ENCODE data around the gene TMEM238L.

TMEM238L gene

GRCh38 chr17:10772425-10773380 lies 31.2 kb downstream of the TMEM238L start:
- no peak for DNase-seq

GRCh38 chr17:10771148-10771547 lies 32.8 kb downstream of the TMEM238L start:
- no peak for DNase-seq

DNA sequence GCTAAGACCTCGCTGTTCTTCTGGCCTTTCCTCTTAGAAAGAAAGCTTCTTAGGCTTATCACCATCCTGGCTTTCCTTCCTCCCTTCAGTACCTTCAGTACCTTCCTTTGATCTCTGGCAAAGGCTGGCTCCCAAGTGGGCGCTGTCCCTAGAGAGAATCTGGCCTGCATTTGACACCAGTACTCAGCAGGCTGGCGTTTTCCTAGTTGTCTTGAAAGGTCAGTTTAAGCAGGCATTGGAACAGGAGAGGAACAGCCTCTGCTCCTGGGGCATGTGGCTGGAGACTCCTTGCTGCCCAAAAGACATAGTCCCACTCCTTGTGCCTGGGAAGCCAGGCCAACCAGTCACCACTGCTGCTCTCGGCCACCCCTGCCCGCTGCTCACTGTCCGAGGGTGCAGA lies 34.1 kb downstream of the TMEM238L start:
- no peak for DNase-seq

- no peak for DNase-seq
These were observed 35.1 kb downstream of the TMEM238L start for GRCh38 chr17:10768750-10769251.

GRCh38 chr17:10767232-10767631 lies 36.7 kb downstream of the TMEM238L start:
- no peak for DNase-seq

GRCh38 chr17:10762037-10762436 lies 41.9 kb downstream of the TMEM238L start:
- no peak for DNase-seq

- no peak for DNase-seq
These were observed 42.6 kb downstream of the TMEM238L start for GRCh38 chr17:10761281-10761680.

DNA sequence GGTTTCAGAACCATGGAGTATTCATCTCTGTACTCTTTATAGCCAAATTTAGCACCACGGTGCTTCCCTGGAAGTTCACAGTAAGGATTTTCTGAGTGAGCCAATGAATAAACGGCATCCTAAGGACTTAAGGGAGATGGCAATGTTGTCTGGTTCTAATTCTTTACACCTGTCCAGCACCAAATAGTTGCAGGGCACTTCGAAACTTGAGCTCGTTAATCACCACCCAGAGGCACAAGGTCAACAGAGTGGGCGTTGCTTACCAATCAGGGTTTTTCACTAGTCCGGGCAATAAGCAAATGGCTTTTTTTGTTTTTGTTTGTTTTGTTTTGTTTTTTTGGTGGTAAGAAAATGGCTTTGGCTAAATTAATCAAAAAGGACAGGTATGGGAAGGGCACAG lies 45.8 kb downstream of the TMEM238L start:
- DNase-seq = no peak

DNA sequence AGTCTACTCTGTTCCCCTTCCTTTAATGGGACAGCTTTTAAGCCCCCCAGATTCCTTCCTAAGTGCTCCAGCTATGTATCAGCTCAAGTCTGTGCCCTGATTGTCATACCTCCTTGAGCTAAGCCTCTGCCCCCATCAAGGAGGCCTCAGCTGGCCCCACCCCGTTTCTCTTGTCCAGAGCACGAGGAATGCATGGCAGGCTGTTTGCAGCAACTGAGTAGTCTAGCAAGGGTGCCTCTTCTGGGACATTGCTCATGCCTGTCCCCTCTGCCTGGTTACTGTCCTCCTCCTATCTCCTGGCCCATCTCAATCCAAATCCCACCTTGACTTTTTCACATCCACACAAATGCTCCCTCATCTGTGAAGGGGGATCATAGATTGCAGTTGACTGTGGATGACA lies 46.3 kb downstream of the TMEM238L start:
- no peak for DNase-seq

GRCh38 chr17:10757067-10757466 lies 46.8 kb downstream of the TMEM238L start:
- no peak for DNase-seq

DNA sequence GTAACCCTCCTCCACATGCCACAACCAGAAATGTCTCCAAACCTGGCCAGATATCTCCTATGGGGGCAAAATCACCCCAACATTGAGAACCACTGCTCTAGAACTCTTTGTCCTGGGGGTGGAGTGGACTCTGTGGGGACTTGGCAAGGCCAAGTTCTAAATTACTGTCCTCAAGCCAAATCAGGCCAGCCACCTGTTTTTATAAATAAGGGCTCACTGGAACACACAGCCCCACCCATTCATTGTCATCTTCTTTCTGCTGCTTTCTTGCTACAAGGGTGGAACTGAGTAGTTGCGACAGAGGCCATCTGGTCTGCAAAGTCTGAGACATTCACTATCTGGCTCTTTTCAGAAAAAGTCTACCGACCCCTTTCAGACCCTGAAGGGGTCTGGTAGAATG lies 47.3 kb downstream of the TMEM238L start:
- DNase-seq = no peak

GRCh38 chr17:10756185-10756584 lies 47.7 kb downstream of the TMEM238L start:
- no peak for DNase-seq

GRCh38 chr17:10755592-10756127 lies 48.2 kb downstream of the TMEM238L start:
- DNase-seq = no peak

GRCh38 chr17:10754861-10755591 lies 48.9 kb downstream of the TMEM238L start:
- DNase-seq = no peak

DNA sequence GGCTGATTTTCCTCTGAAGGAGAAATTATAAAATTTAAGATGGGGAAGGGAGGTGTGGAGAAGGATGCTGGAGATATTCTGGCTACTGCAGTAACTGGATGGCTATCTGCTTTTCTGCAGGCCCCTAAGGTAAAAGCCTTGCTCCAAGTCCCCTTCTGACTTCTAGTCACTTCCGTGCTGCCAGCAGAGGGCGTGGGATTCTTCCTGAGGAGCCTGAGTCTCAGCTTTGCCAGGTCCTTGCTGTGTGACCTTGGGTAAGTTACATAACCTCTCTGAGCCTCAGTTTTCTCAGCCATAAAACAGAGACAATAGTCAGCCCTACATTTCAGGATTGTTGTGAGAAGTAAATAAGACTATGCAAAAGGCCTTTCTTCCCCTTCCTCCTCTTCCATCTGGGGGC lies 49.8 kb downstream of the TMEM238L start:
- no peak for DNase-seq

- DNase-seq = no peak
These were observed 51.2 kb downstream of the TMEM238L start for GRCh38 chr17:10752696-10753095.

- DNase-seq = no peak
These were observed 52.3 kb downstream of the TMEM238L start for GRCh38 chr17:10751563-10751962.

- no peak for DNase-seq
These were observed 53.7 kb downstream of the TMEM238L start for GRCh38 chr17:10750210-10750609.

- no peak for DNase-seq
These were observed 55.2 kb downstream of the TMEM238L start for GRCh38 chr17:10748531-10749181.

DNA sequence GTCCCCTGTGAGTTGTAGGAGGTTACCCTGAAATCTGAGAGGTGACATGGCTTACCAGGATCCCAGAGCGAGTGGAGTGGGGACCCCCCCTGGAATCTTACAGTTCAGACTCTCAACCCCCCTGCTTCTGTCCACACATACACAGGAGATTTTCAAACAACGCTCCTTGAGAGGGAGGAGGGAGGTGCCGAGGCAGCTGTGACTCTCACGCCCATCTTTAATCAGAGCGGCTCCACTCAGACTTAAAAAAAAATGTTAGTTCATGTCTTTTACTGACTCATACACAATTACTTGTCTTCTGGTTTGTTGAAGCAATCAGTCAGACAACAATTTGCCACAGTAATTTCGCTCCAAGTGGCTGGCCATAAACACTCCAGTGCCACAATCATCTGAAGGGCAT lies 58.7 kb downstream of the TMEM238L start:
- no peak for DNase-seq

All from NCI-H510A (cell line).